ENCODE data around the gene LRIT1. TPM values are rescaled to one million over a fixed set of nuclear protein-coding genes. Genes with fewer than 3 reads are reported as not detected.

LRIT1 gene
- total RNA-seq, 1 donor = not detected

DNA sequence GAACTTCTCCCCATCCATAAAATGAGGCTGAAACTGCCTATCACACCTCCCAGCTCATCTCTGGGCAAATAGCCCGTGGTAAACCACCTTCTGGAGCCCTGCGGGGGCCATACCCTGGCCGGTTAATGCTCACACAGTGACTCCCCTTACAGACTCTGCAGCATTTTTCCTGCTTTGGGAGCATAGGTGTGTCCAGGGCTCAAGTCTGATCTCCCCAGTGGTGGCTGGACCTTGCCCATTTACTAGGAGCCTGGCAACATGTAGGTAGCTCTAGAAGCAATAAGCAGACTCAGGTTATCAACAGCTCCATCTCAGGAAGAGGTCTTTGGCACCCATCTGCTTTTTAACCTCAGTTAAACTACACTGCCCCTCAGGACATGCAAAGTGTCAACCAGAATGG is 52.5 kb downstream of the LRIT1 start:
- no peaks in the 10 kb centered on the region for H3K36me3 ChIP-seq (ENCODE audit: insufficient read depth, low read length)
- no peak overlapping the region for H3K4me2 ChIP-seq (ENCODE audit: insufficient read depth, low read length)
- no peaks in the 10 kb centered on the region for H4K20me1 ChIP-seq (ENCODE audit: insufficient read depth, low read length)
- no peak for DNase-seq (ENCODE audit: insufficient read length, low spot score, missing footprints)
- H3K4me3 ChIP-seq (ENCODE audit: insufficient read depth, low read length) = no peak overlapping the region
- no peak overlapping the region for H3K27ac ChIP-seq (ENCODE audit: low read depth, low read length)
- no peaks in the 10 kb centered on the region for H3K4me1 ChIP-seq (ENCODE audit: insufficient read depth, low read length)
- H2AFZ ChIP-seq (ENCODE audit: low read length) = no peak overlapping the region
- H3K79me2 ChIP-seq (ENCODE audit: insufficient read depth, low read length) = no peaks in the 10 kb centered on the region
- peaks cover 11% of the 10 kb centered on the region for H3K27me3 ChIP-seq (ENCODE audit: insufficient read depth, low read length)
- no peak for TF ChIP-seq CTCF (IDR thresholded peaks at IDR 0.05; ENCODE audit: extremely low read depth, low read depth, low read length)
- H3K9me3 ChIP-seq (ENCODE audit: low read depth, low read length) = no peaks in the 10 kb centered on the region

GRCh38 chr10:84185526-84186175 is 55.7 kb downstream of the LRIT1 start:
- Histone ChIP-seq H3K27ac (ENCODE audit: low read depth, low read length) (no peak overlapping the region), H3K9me3 (ENCODE audit: low read depth, low read length) (no peaks in the 10 kb centered on the region), H3K4me2 (ENCODE audit: insufficient read depth, low read length) (no peak overlapping the region), H4K20me1 (ENCODE audit: insufficient read depth, low read length) (no peaks in the 10 kb centered on the region), H3K27me3 (ENCODE audit: insufficient read depth, low read length) (peaks cover 2% of the 10 kb centered on the region), H3K79me2 (ENCODE audit: insufficient read depth, low read length) (no peaks in the 10 kb centered on the region), H3K36me3 (ENCODE audit: insufficient read depth, low read length) (no peaks in the 10 kb centered on the region), H3K4me3 (ENCODE audit: insufficient read depth, low read length) (no peak overlapping the region), H2AFZ (ENCODE audit: low read length) (no peak overlapping the region), H3K4me1 (ENCODE audit: insufficient read depth, low read length) (no peaks in the 10 kb centered on the region)
- TF ChIP-seq CTCF (IDR thresholded peaks at IDR 0.05; ENCODE audit: extremely low read depth, low read depth, low read length) = no peak
- no peak for DNase-seq (ENCODE audit: insufficient read length, low spot score, missing footprints)

GRCh38 chr10:84184517-84184916 is 56.8 kb downstream of the LRIT1 start:
- Histone ChIP-seq H3K36me3 (ENCODE audit: insufficient read depth, low read length) (no peaks in the 10 kb centered on the region), H3K27ac (ENCODE audit: low read depth, low read length) (no peak overlapping the region), H3K4me1 (ENCODE audit: insufficient read depth, low read length) (no peaks in the 10 kb centered on the region), H3K4me2 (ENCODE audit: insufficient read depth, low read length) (no peak overlapping the region), H4K20me1 (ENCODE audit: insufficient read depth, low read length) (no peaks in the 10 kb centered on the region), H3K4me3 (ENCODE audit: insufficient read depth, low read length) (no peak overlapping the region), H3K79me2 (ENCODE audit: insufficient read depth, low read length) (no peaks in the 10 kb centered on the region), H2AFZ (ENCODE audit: low read length) (no peak overlapping the region), H3K27me3 (ENCODE audit: insufficient read depth, low read length) (peaks cover 2% of the 10 kb centered on the region), H3K9me3 (ENCODE audit: low read depth, low read length) (no peaks in the 10 kb centered on the region)
- DNase-seq (ENCODE audit: insufficient read length, low spot score, missing footprints) = no peak
- no peak for TF ChIP-seq CTCF (IDR thresholded peaks at IDR 0.05; ENCODE audit: extremely low read depth, low read depth, low read length)

DNA sequence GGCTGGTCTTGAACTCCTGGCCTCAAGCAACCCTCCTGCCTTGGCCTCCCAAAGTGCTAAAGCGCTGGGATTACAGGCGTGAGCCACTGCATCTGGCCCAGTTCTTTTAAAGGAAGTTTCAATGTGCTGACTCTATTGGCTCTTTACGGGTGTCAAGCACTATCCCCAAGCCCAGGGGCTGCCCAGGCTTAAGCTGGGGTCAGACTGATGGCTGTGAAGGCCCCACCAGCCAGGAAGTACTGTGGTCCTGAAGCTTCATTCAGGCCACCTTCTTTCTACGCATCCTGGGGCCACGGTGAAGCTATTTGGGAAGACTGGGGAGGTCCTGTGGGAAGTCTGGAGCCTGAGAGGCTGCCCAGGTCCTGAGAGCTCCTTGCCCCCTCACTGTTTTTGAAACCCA is 59.7 kb downstream of the LRIT1 start:
- Histone ChIP-seq H3K4me1 (ENCODE audit: insufficient read depth, low read length) (no peaks in the 10 kb centered on the region), H3K4me3 (ENCODE audit: insufficient read depth, low read length) (no peak overlapping the region), H3K36me3 (ENCODE audit: insufficient read depth, low read length) (no peaks in the 10 kb centered on the region), H3K27me3 (ENCODE audit: insufficient read depth, low read length) (no peaks in the 10 kb centered on the region), H3K27ac (ENCODE audit: low read depth, low read length) (no peak overlapping the region), H4K20me1 (ENCODE audit: insufficient read depth, low read length) (no peaks in the 10 kb centered on the region), H3K9me3 (ENCODE audit: low read depth, low read length) (no peaks in the 10 kb centered on the region), H3K4me2 (ENCODE audit: insufficient read depth, low read length) (no peak overlapping the region), H2AFZ (ENCODE audit: low read length) (no peak overlapping the region), H3K79me2 (ENCODE audit: insufficient read depth, low read length) (no peaks in the 10 kb centered on the region)
- no peak for TF ChIP-seq CTCF (IDR thresholded peaks at IDR 0.05; ENCODE audit: extremely low read depth, low read depth, low read length)
- no peak for DNase-seq (ENCODE audit: insufficient read length, low spot score, missing footprints)

Other genes starting within 250 kb of the LRIT1 start
- gene GHITM, start 102.0 kb downstream of the LRIT1 start, total RNA-seq = 177 and 189 TPM in 2 replicates
- gene GPR15LG, start 67.7 kb downstream of the LRIT1 start, total RNA-seq = not detected in 2 replicates
- gene CDHR1, start 47.0 kb downstream of the LRIT1 start, total RNA-seq = under 0.01 TPM in 1 of 2 replicates, not detected in the other
- gene LRIT2, start 16.0 kb downstream of the LRIT1 start, total RNA-seq = not detected in 2 replicates
- not detected in 2 replicates for gene RGR, start 3.5 kb upstream of the LRIT1 start, total RNA-seq
- 56.0 and 58.3 TPM in 2 replicates for gene CCSER2, start 87.0 kb upstream of the LRIT1 start, total RNA-seq

Measured in osteoblast (primary cell).